Measurements from ENCODE around the gene SCFD2.

DNA sequence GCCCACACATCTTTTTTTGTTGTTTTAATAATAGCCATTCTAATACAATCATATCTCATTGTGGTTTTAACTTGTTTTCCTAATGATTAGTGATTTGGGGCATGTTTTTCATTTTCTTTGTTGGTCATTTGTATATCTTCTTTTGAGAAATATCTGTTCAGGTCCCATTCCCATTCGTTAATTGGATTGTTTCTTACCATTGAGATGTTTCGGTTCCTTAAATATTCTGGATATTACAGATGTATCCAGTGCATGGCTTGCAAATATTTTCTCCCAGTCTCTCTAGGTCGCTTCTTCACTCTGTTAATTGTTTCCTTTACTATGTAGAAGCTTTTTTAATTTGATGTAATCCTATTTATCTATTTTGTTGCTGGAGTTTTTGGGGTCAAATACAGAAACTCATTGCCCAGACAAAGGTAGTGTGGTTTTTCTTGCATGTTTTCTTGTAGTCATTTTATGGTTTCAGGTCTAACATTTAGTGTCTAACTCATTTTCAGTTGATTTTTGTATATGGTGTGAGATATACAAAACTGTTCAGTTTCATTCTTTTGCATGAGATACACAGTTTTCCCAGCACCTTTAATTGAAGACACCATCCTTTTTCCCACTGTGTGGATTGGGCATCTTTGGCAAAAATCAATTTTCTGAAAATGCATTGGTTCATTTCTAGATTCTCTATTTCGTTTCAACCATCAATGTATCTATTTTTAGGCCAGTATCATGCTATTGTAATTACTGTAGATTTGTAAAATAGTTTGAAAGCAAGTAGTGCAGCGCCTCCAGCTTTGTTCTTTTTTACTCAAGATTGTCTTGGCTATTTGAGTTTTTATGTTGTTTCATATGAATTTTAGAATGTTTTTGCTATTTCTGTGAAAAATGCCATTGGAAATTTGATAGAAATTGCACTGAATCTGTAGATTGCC, 195.9 kb downstream of the SCFD2 start:
- TF ChIP-seq, protein P1, sequence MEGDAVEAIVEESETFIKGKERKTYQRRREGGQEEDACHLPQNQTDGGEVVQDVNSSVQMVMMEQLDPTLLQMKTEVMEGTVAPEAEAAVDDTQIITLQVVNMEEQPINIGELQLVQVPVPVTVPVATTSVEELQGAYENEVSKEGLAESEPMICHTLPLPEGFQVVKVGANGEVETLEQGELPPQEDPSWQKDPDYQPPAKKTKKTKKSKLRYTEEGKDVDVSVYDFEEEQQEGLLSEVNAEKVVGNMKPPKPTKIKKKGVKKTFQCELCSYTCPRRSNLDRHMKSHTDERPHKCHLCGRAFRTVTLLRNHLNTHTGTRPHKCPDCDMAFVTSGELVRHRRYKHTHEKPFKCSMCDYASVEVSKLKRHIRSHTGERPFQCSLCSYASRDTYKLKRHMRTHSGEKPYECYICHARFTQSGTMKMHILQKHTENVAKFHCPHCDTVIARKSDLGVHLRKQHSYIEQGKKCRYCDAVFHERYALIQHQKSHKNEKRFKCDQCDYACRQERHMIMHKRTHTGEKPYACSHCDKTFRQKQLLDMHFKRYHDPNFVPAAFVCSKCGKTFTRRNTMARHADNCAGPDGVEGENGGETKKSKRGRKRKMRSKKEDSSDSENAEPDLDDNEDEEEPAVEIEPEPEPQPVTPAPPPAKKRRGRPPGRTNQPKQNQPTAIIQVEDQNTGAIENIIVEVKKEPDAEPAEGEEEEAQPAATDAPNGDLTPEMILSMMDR (IDR thresholded peaks at IDR 0.05; ENCODE audit: low read depth, low read length, missing input control): no peak
- TF ChIP-seq TAF1 (conservative IDR thresholded peaks at IDR 0.05) (no peak), FOXA1 (IDR thresholded peaks at IDR 0.05) (no peak)
- TF ChIP-seq, protein P2, sequence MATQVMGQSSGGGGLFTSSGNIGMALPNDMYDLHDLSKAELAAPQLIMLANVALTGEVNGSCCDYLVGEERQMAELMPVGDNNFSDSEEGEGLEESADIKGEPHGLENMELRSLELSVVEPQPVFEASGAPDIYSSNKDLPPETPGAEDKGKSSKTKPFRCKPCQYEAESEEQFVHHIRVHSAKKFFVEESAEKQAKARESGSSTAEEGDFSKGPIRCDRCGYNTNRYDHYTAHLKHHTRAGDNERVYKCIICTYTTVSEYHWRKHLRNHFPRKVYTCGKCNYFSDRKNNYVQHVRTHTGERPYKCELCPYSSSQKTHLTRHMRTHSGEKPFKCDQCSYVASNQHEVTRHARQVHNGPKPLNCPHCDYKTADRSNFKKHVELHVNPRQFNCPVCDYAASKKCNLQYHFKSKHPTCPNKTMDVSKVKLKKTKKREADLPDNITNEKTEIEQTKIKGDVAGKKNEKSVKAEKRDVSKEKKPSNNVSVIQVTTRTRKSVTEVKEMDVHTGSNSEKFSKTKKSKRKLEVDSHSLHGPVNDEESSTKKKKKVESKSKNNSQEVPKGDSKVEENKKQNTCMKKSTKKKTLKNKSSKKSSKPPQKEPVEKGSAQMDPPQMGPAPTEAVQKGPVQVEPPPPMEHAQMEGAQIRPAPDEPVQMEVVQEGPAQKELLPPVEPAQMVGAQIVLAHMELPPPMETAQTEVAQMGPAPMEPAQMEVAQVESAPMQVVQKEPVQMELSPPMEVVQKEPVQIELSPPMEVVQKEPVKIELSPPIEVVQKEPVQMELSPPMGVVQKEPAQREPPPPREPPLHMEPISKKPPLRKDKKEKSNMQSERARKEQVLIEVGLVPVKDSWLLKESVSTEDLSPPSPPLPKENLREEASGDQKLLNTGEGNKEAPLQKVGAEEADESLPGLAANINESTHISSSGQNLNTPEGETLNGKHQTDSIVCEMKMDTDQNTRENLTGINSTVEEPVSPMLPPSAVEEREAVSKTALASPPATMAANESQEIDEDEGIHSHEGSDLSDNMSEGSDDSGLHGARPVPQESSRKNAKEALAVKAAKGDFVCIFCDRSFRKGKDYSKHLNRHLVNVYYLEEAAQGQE (IDR thresholded peaks at IDR 0.05): no peak
